GM21367 (cell line): ENCODE results near the gene KRTAP5-8.
"Not testable (repeated sequence)": the region's sequence is repeated elsewhere in the genome, so short reads cannot be mapped to it uniquely, and the experiment has no call there.

Source experiments
- ATAC-seq: cut with Tn5 transposase; IDR thresholded peaks from one replicate; pipeline ENCODE4 v1.9.1; 2021; ENCODE audit not compliant: unreplicated experiment

KRTAP5-8 gene

DNA sequence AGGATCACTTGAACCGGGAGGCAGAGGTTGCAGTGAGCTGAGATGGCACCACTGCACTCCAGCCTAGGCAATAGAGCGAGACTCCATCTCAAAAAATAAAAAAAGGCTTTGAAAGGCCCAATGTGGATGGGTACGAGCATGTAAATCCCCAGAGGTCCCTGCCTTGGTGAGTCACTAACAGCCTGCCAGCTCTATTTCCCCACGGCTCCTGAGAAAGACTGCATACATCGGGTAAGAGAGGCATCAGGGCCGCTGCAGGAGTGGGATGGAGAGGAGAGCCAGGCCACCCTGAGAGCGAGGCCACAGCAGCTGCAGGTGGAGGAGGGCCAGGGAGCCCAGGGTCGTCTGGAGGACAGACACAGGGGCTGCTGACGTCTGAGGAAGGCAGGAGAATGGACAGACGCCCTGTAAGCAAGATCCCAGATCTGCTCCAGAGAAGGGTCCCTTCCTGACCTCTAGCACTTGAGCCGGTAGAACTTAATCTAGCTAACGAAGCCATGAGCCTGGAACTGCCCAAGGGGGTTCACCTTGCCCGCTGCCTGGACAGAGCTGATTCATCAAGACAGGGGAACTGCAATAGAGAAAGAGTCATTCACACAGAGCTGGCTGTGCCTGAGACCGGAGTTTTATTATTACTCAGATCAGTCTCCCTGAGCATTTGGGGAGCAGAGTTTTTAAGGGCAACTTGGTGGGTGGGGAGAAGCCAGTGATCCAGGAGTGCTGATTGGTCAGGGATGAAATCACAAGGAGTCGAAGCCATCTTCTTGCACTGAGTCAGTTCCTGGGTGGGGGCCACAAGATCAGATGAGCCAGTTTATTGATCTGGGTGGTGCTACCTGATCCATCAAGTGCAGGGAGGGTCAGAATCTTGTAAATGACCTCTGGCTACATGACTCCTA is 5.3 kb downstream of the KRTAP5-8 start:
- no peak for ATAC-seq

DNA sequence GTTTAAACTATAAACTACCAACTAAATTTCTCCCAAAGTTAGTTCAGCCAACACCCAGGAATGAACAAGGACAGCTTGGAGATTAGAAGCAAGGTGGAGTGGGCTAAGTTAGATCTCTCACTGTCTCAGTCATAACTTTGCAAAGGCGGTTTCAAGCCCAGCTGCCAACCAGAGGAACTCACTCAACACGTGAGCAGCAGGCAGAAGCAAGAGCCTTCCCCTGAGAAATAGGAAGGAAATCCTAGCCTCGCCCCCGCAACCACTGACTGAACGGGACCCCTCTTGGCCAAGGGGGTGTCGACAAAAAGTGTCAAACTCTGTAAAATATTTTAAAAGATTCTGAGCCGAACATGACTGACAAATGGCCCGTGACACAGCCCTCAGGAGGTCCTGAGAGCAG is 6.0 kb downstream of the KRTAP5-8 start:
- no peak for ATAC-seq

DNA sequence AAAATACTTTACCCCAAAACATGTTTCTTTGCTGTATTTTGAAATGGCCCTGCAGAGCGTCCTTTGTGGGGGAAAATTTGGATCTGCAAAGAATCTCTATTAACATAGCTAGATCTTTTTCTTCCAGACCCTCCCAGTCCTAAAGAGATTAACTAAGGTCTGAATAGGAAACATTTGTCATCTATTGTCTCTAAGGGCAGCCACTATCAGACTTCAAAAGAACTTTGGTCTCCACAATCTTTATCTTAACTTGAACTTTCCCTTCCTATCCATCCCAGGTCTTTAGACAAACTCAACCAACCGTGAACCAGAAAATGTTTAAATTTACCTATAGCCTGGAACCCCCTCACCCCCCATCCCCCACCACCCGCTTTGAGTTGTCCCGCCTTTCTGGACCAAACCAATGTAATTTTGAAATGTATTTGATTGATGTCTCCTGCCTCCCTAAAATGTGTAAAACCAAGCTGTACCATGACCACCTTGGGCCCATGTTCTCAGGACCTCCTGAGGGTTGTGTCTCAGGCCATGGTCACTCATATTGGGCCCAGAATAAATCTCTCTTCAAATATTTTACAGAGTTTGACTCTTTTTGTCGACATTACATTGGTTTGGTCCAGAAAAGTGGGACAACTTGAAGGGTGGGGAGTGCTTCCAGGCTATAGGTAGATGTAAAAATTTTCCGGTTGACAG is 6.8 kb downstream of the KRTAP5-8 start:
- ATAC-seq: no peak

DNA sequence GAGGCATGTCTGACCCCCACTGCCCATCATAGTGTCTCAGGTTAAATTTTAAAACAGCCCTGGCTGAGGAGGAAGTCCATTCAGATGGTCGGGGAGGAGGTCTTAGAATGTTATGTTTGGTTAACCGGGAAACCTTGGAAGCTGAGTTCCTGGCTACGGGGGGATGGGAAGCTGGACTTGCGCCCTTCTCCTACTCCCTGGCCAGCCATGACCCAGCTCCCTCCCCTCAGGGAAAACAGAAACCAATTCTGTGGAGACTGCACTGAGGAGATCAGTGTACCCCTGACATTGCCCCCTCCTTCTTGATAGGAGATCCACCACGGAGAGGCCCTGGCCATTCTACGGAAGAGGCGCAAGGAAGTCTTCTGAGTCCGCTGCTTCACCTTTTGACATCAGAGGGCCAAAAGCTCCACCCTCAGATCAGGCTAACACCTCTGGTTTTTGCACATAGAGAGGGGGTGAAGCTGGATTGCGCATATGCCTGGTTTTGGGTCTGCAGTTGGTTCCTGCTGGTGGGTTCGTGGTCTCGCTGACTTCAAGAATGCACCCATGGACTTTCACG is 7.7 kb downstream of the KRTAP5-8 start:
- ATAC-seq: no peak

DNA sequence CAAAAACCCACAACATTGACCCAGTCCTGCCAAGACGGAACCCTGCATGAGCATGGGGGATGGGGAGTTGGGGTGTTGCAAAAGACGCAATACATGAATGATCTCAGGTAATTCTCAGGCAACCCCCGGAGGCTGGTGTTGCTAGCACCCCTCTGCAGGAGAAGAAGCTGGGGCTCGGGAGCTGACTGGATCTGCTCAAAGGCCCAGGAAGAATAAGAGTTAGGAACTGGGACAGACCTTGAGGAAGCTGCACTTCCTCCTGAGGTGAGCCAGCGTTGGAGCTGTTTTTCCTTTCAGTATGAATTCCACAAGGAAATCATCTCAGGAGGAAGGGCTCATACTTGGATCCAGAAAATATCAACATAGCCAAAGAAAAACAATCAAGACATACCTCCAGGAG is 10.3 kb downstream of the KRTAP5-8 start, which contains the start of gene KRTAP5-9:
KRTAP5-9 (plus strand) TSS at position 301 of the 400 bp plus-strand sequence. CDS start 238 bp downstream, outside the sequence.
- no peak for ATAC-seq

DNA sequence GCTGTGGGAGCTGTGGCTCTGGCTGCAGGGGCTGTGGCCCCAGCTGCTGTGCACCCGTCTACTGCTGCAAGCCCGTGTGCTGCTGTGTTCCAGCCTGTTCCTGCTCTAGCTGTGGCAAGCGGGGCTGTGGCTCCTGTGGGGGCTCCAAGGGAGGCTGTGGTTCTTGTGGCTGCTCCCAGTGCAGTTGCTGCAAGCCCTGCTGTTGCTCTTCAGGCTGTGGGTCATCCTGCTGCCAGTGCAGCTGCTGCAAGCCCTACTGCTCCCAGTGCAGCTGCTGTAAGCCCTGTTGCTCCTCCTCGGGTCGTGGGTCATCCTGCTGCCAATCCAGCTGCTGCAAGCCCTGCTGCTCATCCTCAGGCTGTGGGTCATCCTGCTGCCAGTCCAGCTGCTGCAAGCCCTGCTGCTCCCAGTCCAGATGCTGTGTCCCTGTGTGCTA is 10.9 kb downstream of the KRTAP5-8 start:
- ATAC-seq: no peak

DNA sequence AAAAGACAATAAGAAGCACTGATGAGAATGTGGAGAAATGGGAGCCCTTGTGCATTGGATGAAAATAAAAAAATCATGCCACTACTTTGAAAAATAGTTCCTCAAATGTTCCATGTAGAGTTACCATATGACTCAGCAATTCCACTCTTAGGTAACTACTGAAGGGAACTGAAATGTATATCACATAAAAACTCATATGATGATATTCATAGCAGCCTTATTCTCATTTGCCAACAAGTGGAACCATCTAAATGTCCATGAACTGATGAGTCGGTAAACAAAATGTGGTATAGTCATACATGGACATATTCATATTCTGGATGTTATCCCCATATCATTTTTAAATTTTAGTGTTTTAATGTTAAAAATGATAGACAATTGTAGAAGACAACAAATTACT is 13.9 kb downstream of the KRTAP5-8 start:
- no peak for ATAC-seq

DNA sequence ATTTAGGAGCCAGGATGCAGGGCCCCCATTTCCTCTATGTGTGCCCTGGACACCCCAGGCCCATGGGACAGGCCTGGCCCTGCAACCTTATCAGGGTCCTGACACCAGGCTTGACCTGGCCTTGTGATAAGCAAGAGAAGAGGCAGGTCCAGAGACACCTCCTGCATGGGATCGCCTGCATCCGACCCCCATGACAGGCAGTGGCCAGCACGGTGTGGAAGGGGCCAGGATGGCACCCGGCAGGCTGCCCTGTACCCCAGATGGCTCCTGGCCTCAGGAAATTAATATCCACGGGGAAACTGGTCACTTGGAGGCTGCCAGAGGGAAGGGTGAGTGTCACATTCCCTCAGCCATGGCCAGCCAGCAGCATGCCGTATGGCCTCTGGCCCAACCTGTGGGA is 17.2 kb downstream of the KRTAP5-8 start:
- ATAC-seq: no peak

DNA sequence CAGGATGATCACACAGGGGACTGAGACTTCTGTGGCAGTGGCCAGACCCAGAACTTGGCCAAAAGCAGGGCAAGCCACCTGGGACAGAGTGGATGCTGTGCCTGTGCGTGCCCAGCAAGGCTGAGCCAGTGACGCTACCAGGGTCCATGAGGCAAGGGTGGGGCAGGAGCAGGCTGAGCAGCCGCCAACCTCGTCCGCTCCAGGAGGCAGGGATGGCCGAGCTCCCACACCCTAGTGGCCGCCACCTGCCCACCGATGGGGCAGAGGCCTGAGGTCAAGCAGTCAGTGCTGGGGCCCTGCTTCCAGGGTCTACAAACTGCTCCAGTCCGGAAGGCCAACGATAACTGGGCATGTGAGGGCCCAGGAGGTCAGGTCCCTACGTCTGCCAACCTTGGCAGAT is 17.7 kb downstream of the KRTAP5-8 start:
- ATAC-seq: no peak

DNA sequence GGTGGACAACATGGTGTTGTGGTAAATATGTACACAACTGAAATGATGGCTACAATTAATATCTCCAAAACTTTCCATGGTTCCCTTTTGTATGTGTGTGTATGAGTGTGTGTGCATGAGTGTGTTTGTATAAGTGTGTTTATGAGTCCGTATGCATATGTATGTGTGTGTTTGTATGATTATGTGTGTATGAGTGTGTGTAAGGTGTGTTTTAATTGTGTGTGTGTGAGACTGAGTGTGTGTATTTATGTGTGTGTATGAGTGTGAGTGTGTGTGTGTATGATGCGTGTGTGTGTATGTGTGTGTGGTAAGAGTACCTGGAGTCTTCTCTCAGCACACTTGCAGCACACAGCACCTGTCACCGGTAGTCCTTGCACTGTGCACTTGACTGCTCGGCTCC is 18.2 kb downstream of the KRTAP5-8 start:
- no peak for ATAC-seq

DNA sequence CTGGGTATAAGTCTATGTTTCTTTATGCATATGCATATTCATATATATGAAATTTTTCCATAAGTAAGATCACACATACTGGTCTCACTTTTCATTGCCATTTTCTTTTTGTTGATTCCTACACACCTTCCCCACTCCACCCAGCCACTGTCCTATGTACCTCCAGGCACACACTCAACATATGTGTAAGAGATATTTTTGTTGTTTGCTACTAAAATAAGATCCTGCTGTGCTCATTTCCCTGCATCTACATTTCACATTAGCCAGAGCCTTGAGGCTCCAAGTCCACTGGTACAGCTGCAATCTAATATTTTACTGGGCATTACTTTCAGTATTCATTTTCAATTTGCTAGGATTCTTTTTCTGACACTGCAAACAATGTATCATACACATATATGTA is 19.4 kb downstream of the KRTAP5-8 start:
- ATAC-seq: no peak

DNA sequence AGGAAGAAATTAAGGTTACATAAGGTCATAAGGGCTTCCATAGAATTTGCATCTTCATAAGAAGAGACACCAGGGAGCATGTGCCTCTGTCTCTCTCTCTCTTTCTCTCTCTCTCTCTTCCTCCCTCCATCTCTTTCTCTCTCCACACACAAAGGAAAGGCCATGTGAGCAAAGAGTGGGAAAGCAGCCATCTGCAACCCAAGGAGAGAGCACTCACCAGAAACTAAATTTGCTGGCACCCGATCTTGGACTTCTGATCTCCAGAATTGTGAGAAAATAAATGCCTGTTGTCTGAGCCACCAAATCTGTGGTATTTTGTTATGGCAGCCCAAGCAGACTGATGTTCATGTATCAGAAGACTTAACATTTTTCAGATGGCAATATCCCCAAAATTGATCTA is 21.2 kb downstream of the KRTAP5-8 start:
- ATAC-seq: no peak

DNA sequence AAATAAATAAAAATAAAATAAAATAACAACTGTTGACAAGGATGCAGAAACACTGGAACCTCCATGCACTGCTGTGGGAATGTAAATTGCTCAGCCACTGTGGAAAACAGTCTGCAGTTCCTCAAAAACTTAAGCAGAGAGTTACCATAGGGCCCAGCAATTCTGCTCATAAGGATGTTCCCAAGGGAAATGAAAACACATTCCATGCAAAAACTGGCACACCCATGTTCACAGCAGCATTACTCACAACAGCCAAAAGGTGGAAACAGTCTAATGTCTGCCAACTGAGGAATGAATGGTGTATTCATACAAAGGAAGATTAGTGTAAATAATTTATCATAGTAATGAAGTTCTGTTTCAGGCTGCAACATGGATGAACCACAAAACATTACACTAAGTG is 24.3 kb downstream of the KRTAP5-8 start:
- no peak for ATAC-seq

DNA sequence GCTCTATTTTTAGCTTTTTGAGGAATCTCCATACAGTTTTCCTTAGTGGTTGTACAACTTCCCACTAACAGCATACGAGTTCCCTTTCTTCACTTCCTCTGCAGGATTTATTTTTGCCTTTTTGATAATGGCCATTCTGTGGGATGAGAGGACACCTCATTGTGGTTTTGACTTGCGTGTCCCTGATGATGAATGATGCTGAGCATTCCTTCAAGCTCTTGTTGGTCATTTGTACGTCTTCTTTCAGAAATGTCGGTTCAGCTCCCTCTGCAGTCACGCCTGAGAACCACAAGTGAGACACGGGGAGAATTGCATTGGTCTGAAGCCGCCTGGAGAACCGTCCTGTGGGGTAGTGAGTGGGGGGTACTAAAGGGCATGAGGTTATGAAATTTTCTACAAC is 25.6 kb downstream of the KRTAP5-8 start:
- ATAC-seq: no peak

DNA sequence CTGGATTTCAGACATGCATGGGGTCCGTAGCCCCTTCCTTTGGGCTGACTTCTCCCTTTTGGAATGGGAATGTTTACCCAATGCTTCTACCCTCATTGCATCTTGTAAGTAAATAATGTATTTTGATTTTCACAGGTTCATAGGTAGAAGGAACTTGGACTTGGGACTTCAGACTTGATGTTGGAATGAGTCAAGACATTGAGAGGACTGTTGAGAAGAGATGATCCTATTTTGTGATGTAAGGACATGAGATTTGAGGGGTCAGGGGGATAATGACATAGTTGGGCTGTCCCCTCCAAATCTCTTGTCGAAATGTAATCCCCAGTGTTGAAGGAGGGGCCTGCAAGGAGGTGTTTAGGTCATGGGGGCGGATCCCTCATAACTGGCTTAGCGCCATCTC is 26.6 kb downstream of the KRTAP5-8 start:
- no peak for ATAC-seq

DNA sequence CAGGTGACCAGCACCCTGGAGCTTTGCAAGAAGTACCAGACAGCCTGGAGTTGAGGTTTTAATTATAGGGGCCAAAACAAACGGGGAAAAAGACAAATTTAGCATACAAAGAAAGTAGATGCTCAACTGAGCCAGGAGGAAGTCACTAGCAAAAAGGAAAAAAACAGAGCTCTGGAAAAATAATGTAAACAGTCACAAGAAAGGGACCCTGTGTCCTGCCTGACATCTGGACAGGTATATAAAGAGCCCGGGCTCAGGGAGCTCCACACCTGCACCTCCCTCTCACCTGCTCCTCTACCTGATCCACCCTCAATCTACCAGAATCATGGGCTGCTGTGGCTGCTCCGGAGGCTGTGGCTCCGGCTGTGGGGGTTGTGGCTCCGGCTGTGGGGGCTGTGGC is 27.4 kb downstream of the KRTAP5-8 start, which contains the start of gene KRTAP5-10:
KRTAP5-10 (plus strand) TSS at position 301 of the 400 bp plus-strand sequence; CDS start at position 326, 25 bp downstream.
- no peak for ATAC-seq

DNA sequence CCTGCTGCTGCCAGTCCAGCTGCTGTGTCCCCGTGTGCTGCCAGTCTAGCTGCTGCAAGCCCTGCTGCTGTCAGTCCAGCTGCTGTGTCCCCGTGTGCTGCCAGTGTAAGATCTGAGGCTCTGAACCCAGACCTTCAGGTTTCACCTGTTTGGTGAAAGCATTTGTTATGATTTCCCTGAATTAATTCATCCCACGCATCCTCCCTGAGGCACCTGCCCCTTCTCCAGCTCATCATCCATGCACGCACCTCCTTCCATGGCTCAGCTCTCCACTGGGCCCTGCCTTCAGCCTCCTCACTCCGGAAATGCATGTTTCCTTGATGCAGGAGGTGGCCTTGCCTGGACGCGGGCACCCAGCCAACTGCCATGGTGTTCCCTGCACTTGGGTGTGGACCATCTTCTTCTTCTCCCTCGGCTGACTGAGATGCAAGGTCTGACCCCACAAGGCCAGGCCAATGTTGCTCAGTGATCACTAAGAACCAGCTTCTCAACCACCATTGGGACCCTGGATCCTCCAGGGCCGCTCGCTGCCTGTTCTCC is 28.3 kb downstream of the KRTAP5-8 start:
- no peak for ATAC-seq

DNA sequence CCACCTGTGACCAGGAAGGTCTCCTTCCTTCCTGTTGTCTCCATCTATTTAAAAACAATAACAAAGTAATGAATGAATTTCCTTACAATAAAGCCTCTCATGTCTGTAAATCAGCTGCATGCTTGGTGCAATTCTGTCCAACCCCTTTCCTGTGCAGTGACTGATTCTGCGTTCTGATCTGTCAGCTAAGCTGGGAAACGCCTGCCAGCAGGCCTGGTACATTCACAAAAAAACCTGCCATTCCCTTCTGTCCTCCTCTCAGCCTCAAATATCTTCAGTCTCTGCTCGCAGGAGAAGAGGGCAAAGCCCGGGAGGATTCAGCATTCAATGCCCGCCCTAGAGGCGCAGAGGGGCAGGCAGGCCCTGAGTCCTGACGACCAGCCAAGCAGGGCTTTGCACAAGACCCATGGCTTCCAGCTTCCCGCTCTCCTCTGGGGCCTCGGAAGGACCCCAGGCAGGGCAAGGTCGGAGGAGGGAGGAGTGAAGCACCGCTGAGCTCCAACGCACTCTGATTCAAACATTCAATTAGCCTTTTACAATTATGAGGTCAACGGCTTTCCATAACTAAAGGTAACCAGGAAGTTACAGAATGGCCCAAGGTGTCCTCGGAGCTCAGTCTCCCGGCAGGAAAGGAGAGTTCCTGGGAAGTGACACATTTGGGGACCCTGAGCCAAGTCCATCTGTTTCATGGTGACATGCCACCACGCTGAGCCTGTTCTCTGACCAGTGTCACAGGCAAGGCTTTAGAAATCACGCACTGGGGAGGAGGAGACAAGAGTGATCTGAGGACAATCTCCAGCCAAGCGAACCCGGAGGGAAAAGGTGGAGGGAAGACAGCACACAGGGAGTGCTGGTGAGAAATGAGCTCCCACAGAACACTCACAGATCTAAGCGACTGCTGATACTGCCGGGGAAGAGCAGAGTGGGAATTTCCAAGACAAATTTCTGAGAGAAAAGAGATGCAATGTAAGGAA is 29.1 kb downstream of the KRTAP5-8 start:
- ATAC-seq: not testable (repeated sequence)

DNA sequence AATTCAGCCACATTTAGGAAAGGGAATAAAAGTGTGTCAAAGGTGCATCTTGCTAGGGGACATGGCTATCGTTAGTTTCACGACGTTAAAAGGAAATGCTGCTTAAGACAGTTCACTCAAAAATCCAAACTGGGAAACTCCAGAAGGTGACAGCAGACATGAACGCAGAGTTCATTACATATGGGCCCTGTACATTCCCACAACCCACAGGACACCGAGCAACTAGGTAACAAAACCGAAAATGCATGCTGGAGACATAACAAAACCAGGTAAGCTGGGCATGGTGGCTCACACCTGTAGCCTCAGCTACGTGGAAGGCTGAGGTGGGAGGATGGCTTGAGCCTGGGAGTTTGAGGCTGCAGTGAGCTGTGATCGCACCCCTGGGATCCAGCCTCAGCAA is 29.8 kb downstream of the KRTAP5-8 start:
- not testable (repeated sequence) for ATAC-seq

DNA sequence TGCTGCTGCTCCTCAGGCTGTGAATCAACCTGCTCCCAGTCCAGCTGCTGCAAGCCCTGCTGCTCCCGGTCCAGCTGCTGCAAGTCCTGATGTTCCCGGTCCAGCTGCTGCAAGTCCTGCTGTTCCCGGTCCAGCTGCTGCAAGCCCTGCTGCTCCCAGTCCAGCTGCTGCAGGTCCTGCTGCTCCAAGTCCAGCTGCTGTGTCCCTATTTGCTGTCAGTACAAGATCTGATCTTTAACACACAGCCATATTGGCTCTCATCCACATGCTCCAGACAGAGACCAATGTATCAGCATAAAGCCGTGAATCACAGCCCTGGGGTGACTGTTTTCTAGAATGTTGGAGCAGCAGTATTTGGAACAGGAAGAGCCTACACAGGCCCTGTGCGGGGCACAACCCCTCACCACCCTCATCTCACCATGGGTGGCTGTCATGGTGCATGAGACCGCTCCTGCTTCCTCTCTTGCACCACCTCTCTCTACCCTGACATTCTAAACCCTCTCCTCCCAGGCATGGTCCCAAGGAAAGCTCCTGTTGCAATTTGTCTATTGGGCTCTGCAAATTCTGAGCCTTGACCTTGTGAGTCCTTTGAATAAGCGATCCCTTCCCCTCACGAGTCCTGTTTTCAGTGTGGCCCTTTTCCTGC is 31.0 kb downstream of the KRTAP5-8 start:
- ATAC-seq: no peak
